HL-60 (cell line): ENCODE results near the gene EIF4G2.

ENCODE experiments used
- DNase-seq, 2 experiments: peaks; one replicate each; pipeline ENCODE4 v3.0.0-alpha.2; 2010 to 2020; ENCODE audit warnings: low read depth in 1 of 2, low spot score in 1 of 2
- H3K27ac ChIP-seq: fragments of 250-450 bp; sonication (Bioruptor Pico); replicated peaks from 2 replicates; pipeline ENCODE4 v1.5.1; 2020; ENCODE audit warnings: mild to moderate bottlenecking, moderate library complexity
- H3K27me3 ChIP-seq: fragments of 250-450 bp; sonication (Bioruptor Pico); 2 replicates; pipeline ENCODE4 v1.5.1; 2021; ENCODE audit warnings: mild to moderate bottlenecking, moderate library complexity; ENCODE audit not compliant: insufficient read depth, poor library complexity, severe bottlenecking
- H3K4me3 ChIP-seq: replicated peaks from 2 replicates; pipeline ENCODE4 v1.5.1; 2011; ENCODE audit warnings: mild to moderate bottlenecking, control low read depth, low read length; ENCODE audit not compliant: insufficient read depth
- CTCF ChIP-seq: IDR thresholded peaks from one replicate; pipeline ENCODE4 v1.5.1; 2011; ENCODE audit warnings: low read length, control low read depth, inconsistent platforms; ENCODE audit not compliant: insufficient read depth
- GABPA ChIP-seq: IDR thresholded peaks from 2 replicates; pipeline ENCODE4 v1.6.1; 2012; ENCODE audit warnings: low read depth
- POLR2AphosphoS5 ChIP-seq: IDR thresholded peaks from 2 replicates; pipeline ENCODE4 v1.6.1; 2012; ENCODE audit warnings: low read depth
- REST ChIP-seq: IDR thresholded peaks from 2 replicates; pipeline ENCODE4 v1.6.1; 2012; ENCODE audit warnings: low read depth; ENCODE audit not compliant: insufficient replicate concordance
- SPI1 ChIP-seq: IDR thresholded peaks from 2 replicates; pipeline ENCODE4 v1.6.1; 2012; ENCODE audit warnings: low read depth, mild to moderate bottlenecking, borderline replicate concordance

The EIF4G2 gene

GRCh38 chr11:10784232-10785145 is 24.2 kb downstream of the EIF4G2 start:
- Histone ChIP-seq H3K4me3 (no peak overlapping the region), H3K27ac (no peak overlapping the region), H3K27me3 (no peaks in the 10 kb centered on the region)
- no peak for TF ChIP-seq POLR2AphosphoS5
- no peak for TF ChIP-seq SPI1
- TF ChIP-seq REST: no peak
- TF ChIP-seq GABPA: no peak
- TF ChIP-seq CTCF: no peak
- no peak for DNase-seq

GRCh38 chr11:10780040-10780439 is 28.7 kb downstream of the EIF4G2 start:
- Histone ChIP-seq H3K4me3 (no peak overlapping the region), H3K27ac (no peak overlapping the region), H3K27me3 (no peaks in the 10 kb centered on the region)
- DNase-seq: no peak
- no peak for TF ChIP-seq GABPA
- no peak for TF ChIP-seq REST
- no peak for TF ChIP-seq CTCF
- no peak for TF ChIP-seq SPI1
- no peak for TF ChIP-seq POLR2AphosphoS5

GRCh38 chr11:10779086-10779485 is 29.6 kb downstream of the EIF4G2 start:
- no peaks in the 10 kb centered on the region for H3K27me3 ChIP-seq
- no peak overlapping the region for H3K4me3 ChIP-seq
- no peak for TF ChIP-seq REST
- TF ChIP-seq GABPA: no peak
- TF ChIP-seq CTCF: no peak
- no peak for TF ChIP-seq POLR2AphosphoS5
- no peak for TF ChIP-seq SPI1
- DNase-seq: no peak
- H3K27ac ChIP-seq: no peak overlapping the region
